A549 (cell line): Measurements from ENCODE around the gene PAIP1.

Source experiments
- BHLHE40 ChIP-seq: IDR thresholded peaks from 2 replicates; pipeline ENCODE4 v1.6.1; 2012; ENCODE audit warnings: low read depth, low read length, inconsistent platforms
- CBX8 ChIP-seq: fragments of 200-600 bp; sonication (generic); IDR thresholded peaks from 2 replicates; pipeline ENCODE4 v1.6.1; 2016
- CTCF ChIP-seq: fragments of >200 bp; sonication (Bioruptor Twin); formaldehyde crosslinking; IDR thresholded peaks from 3 replicates; pipeline ENCODE4 v1.5.1; 2016
- EP300 ChIP-seq, 2 experiments: fragments of >200 bp; sonication (Bioruptor Twin); formaldehyde crosslinking; IDR thresholded peaks; 2 replicates in 1 of 2; 3 replicates in 1 of 2; pipeline ENCODE4 v1.6.1; 2016 to 2017
- FOSL2 ChIP-seq, 2 experiments: fragments of 450-650 bp in 1 of 2; fragments of >200 bp in 1 of 2; sonication (Bioruptor Twin) in 1 of 2; formaldehyde crosslinking; IDR thresholded peaks; 2 replicates each; pipeline versions ENCODE4 v1.5.0 to v1.6.1; 2016 to 2020; ENCODE audit warnings: mild to moderate bottlenecking in 1 of 2, moderate library complexity in 1 of 2
- JUNB ChIP-seq: fragments of >200 bp; sonication (Bioruptor Twin); formaldehyde crosslinking; IDR thresholded peaks from 2 replicates; pipeline ENCODE4 v1.6.1; 2016
- MYC ChIP-seq: IDR thresholded peaks from 2 replicates; pipeline ENCODE4 v1.6.1; 2012; ENCODE audit warnings: mild to moderate bottlenecking, inconsistent platforms, low read length, improper control_type of control experiment, borderline replicate concordance
- POLR2A ChIP-seq: IDR thresholded peaks from 2 replicates; pipeline ENCODE4 v1.6.1; 2012; ENCODE audit warnings: mild to moderate bottlenecking, low read length
- POLR2AphosphoS2 ChIP-seq: conservative IDR thresholded peaks from 2 replicates; pipeline ENCODE4 v1.6.1; 2012; ENCODE audit warnings: low read length, improper control_type of control experiment, inconsistent platforms
- REST ChIP-seq: fragments of 200-600 bp; sonication (generic); IDR thresholded peaks from 2 replicates; pipeline ENCODE4 v1.6.1; 2016; ENCODE audit warnings: antibody characterized with exemption, mild to moderate bottlenecking, moderate library complexity
- RFX5 ChIP-seq: fragments of 450-650 bp; IDR thresholded peaks from 2 replicates; pipeline ENCODE4 v1.7.1; 2014; ENCODE audit warnings: antibody characterized with exemption, mild to moderate bottlenecking, moderate library complexity

DNA sequence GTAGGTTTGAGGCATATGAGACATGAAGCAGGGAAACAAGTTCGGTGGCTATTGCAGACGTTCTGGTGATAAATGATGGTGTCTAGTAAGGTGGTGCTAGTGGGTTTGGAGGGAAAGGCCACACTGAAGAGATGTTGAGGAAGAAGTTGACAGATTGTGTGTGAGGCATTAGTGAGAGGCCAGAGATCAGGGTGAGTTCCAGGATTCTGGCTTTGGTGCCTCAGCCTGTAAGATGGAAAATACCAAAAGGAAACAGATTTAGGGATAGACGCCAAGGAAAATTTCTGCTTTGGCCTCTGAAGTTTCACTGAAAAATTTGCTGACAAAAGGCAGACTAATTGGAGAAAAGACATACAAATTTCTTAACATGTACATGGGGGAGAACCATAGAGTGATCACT lies 6.4 kb upstream of the PAIP1 start:
- no peak for TF ChIP-seq REST
- TF ChIP-seq CBX8 = no peak
- no peak for TF ChIP-seq EP300 (IDR thresholded peaks at IDR 0.05)
- TF ChIP-seq BHLHE40 = no peak
- TF ChIP-seq JUNB = no peak
- TF ChIP-seq POLR2A = no peak
- no peak for TF ChIP-seq MYC
- TF ChIP-seq POLR2AphosphoS2 = no peak
- no peak for TF ChIP-seq FOSL2 (IDR thresholded peaks at IDR 0.05)
- TF ChIP-seq FOSL2 (CRISPR knock-in tag; IDR thresholded peaks at IDR 0.05) = no peak
- no peak for TF ChIP-seq CTCF
- no peak for TF ChIP-seq RFX5
